GM06990 (cell line): ENCODE measurements around the gene PDE12.

Experiments used
- DNase-seq: peaks from one replicate; pipeline ENCODE4 v3.0.0-alpha.2; 2011; ENCODE audit not compliant: insufficient read length; ENCODE audit errors: extremely low read depth
- H3K27me3 ChIP-seq: replicated peaks from 2 replicates; pipeline ENCODE4 v1.6.0; 2011; ENCODE audit warnings: low read length; ENCODE audit not compliant: control insufficient read depth, insufficient read depth
- H3K36me3 ChIP-seq: 2 replicates; pipeline ENCODE4 v1.5.1; 2011; ENCODE audit warnings: low read length; ENCODE audit not compliant: control insufficient read depth, insufficient read depth
- H3K4me3 ChIP-seq: replicated peaks from 2 replicates; pipeline ENCODE4 v1.5.1; 2011; ENCODE audit warnings: low read depth, mild to moderate bottlenecking, control low read depth, low read length
- CTCF ChIP-seq: IDR thresholded peaks from 2 replicates; pipeline ENCODE4 v1.5.1; 2011; ENCODE audit warnings: low read length, control low read depth, mild to moderate bottlenecking, inconsistent platforms; ENCODE audit not compliant: insufficient read depth, poor library complexity, severe bottlenecking

Gene PDE12

GRCh38 chr3:57616233-57616632 lies 60.2 kb downstream of the PDE12 start:
- no peak overlapping the region for H3K4me3 ChIP-seq
- H3K36me3 ChIP-seq: no peaks in the 10 kb centered on the region
- TF ChIP-seq CTCF: no peak
- DNase-seq: no peak
- H3K27me3 ChIP-seq: no peaks in the 10 kb centered on the region
